Parathyroid adenoma (tissue), 2 donors: ENCODE data around the gene GTF2A1L.

Experiments
- H2AFZ ChIP-seq: fragments of 300-600 bp; sonication (generic); one replicate; pipeline ENCODE4 v1.7.0; 2017; ENCODE audit warnings: antibody characterized with exemption, mild to moderate bottlenecking
- H3K27ac ChIP-seq: fragments of 300-600 bp; sonication (generic); one replicate; pipeline ENCODE4 v1.7.0; 2017
- H3K27me3 ChIP-seq: fragments of 300-600 bp; sonication (generic); one replicate; pipeline ENCODE4 v1.7.0; 2017; ENCODE audit warnings: low read length; ENCODE audit not compliant: control insufficient read depth, insufficient read depth
- H3K36me3 ChIP-seq: fragments of 300-600 bp; sonication (generic); one replicate; pipeline ENCODE4 v1.7.0; 2017; ENCODE audit warnings: low read length; ENCODE audit not compliant: control insufficient read depth, insufficient read depth
- H3K4me1 ChIP-seq: fragments of 300-600 bp; sonication (generic); one replicate; pipeline ENCODE4 v1.7.0; 2017; ENCODE audit warnings: control low read depth
- H3K4me2 ChIP-seq: fragments of 300-600 bp; sonication (generic); one replicate; pipeline ENCODE4 v1.7.0; 2017; ENCODE audit warnings: low read length
- H3K4me3 ChIP-seq: fragments of 300-600 bp; sonication (generic); one replicate; pipeline ENCODE4 v1.7.0; 2017; ENCODE audit warnings: low read depth, low read length
- H3K79me2 ChIP-seq: fragments of 300-600 bp; sonication (generic); one replicate; pipeline ENCODE4 v1.7.0; 2017; ENCODE audit warnings: control low read depth
- H3K9ac ChIP-seq: fragments of 300-600 bp; sonication (generic); one replicate; pipeline ENCODE4 v1.7.0; 2017; ENCODE audit warnings: mild to moderate bottlenecking
- H3K9me3 ChIP-seq: fragments of 300-600 bp; sonication (generic); one replicate; pipeline ENCODE4 v1.7.0; 2017; ENCODE audit warnings: low read length; ENCODE audit not compliant: control insufficient read depth
- CTCF ChIP-seq: fragments of 300-600 bp; sonication (generic); IDR thresholded peaks from one replicate; pipeline ENCODE4 v1.7.0; 2017; ENCODE audit warnings: antibody characterized with exemption, mild to moderate bottlenecking
- donor health status: primary hyperparathyroidism.

Gene GTF2A1L

DNA sequence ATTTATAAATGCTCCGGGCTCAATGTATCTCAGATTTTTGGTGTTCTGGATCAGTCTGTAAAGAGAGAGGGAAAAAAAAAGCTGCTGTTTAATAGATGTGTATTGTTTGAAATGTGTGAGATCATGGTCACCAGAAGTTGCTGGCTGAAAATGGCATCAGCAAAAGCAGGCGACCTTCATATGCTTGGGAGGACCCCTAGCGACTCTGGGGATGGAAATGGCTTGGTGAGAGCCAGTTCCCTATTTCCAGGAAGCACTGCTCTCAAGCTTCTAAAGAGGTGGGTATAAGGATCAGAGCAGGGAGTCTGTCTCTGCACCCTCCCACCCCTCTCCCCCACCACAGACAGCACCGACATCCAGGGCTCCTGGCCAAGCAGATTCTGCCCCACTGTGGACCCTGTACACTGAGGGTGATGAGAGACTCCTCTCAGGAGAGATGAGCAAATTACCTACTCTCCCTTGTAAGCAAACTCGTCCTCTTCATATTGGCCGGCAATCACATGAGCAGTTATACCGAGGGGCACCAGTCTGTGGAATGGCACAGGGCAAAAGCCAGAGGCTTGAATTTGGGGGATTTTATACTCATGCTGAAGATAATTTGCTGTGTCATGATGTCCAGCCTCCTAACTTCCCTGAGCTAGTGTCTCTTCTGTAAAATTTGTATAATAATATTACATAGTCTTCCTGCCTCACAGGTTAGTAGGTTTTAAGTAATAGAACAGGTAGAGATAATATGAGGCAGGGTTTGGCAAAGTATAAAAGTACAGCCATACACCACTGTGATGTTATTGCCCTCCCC is 108.2 kb downstream of the GTF2A1L start:
- Histone ChIP-seq H3K79me2 (no peaks in the 10 kb centered on the region), H3K27ac (no peak overlapping the region), H3K36me3 (no peaks in the 10 kb centered on the region)

GRCh38 chr2:48727560-48727959 is 109.9 kb downstream of the GTF2A1L start:
- Histone ChIP-seq H3K4me3 (no peak overlapping the region), H2AFZ (no peak overlapping the region), H3K4me2 (no peak overlapping the region), H3K27ac (no peak overlapping the region), H3K9me3 (no peaks in the 10 kb centered on the region), H3K4me1 (no peaks in the 10 kb centered on the region), H3K9ac (no peak overlapping the region), H3K79me2 (no peaks in the 10 kb centered on the region), H3K27me3 (no peaks in the 10 kb centered on the region), H3K36me3 (no peaks in the 10 kb centered on the region)
- no peak for TF ChIP-seq CTCF

More for the DNA sequence above, 108.2 kb downstream of the GTF2A1L start:
- no peak for TF ChIP-seq CTCF
- Histone ChIP-seq H3K4me3 (no peak overlapping the region), H3K9me3 (no peaks in the 10 kb centered on the region), H3K27me3 (no peaks in the 10 kb centered on the region), H3K4me2 (no peak overlapping the region), H3K4me1 (no peaks in the 10 kb centered on the region), H2AFZ (no peak overlapping the region), H3K9ac (no peak overlapping the region)

GRCh38 chr2:48728295-48728694 is 110.6 kb downstream of the GTF2A1L start:
- no peaks in the 10 kb centered on the region for H3K27me3 ChIP-seq
- no peak overlapping the region for H3K4me3 ChIP-seq
- no peak for TF ChIP-seq CTCF
- H3K79me2 ChIP-seq = no peaks in the 10 kb centered on the region
- no peaks in the 10 kb centered on the region for H3K4me1 ChIP-seq
- no peak overlapping the region for H3K4me2 ChIP-seq
- H3K27ac ChIP-seq = no peak overlapping the region
- no peak overlapping the region for H2AFZ ChIP-seq
- H3K36me3 ChIP-seq = no peaks in the 10 kb centered on the region
- no peaks in the 10 kb centered on the region for H3K9me3 ChIP-seq
- no peak overlapping the region for H3K9ac ChIP-seq

DNA sequence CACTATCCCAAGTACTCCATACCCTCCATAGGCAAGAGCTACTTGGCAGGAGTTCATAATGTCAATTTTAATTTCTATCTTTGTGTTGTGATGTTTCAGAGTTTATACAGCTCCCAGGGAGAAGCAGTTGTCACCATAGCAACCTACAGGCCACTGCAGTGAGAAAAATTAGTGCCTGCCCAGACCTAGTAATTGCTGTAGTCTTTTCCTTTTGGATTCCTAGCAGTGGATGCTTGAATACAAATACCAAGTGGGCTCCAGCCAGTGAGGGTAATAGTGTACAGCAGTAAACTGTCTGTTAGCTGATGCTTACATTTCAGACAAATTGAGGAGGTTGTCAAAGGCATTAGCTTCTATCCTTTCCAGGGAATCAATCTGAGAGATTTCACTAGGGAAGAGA is 111.2 kb downstream of the GTF2A1L start:
- H3K4me1 ChIP-seq = no peaks in the 10 kb centered on the region
- no peak overlapping the region for H3K4me2 ChIP-seq
- H3K9ac ChIP-seq = no peak overlapping the region
- no peaks in the 10 kb centered on the region for H3K27me3 ChIP-seq
- TF ChIP-seq CTCF = no peak
- no peak overlapping the region for H2AFZ ChIP-seq
- no peak overlapping the region for H3K4me3 ChIP-seq
- no peaks in the 10 kb centered on the region for H3K79me2 ChIP-seq
- H3K9me3 ChIP-seq = no peaks in the 10 kb centered on the region
- H3K36me3 ChIP-seq = no peaks in the 10 kb centered on the region
- H3K27ac ChIP-seq = no peak overlapping the region
